Measurements from ENCODE around the gene TMOD2.

Gene TMOD2

GRCh38 chr15:51727141-51727897 lies 24.1 kb upstream of the TMOD2 start:
- no peak for TF ChIP-seq CTCF (IDR thresholded peaks at IDR 0.05; ENCODE audit: low read depth, low read length)
- Histone ChIP-seq H3K4me3 (ENCODE audit: low read depth, low read length) (no peak overlapping the region), H3K27ac (no peak overlapping the region), H3K27me3 (ENCODE audit: insufficient read depth, low read depth, severe bottlenecking) (no peaks in the 10 kb centered on the region), H3K36me3 (no peaks in the 10 kb centered on the region; the same call in 1 of the 2 replicates), H3K9me3 (ENCODE audit: severe bottlenecking) (no peaks in the 10 kb centered on the region)
- DNase-seq = no peak

GRCh38 chr15:51731549-51732267 lies 19.7 kb upstream of the TMOD2 start:
- H3K27me3 ChIP-seq (ENCODE audit: insufficient read depth, low read depth, severe bottlenecking) = no peaks in the 10 kb centered on the region
- no peaks in the 10 kb centered on the region for H3K9me3 ChIP-seq (ENCODE audit: severe bottlenecking)
- DNase-seq = no peak
- H3K4me3 ChIP-seq (ENCODE audit: low read depth, low read length) = no peak overlapping the region
- no peak overlapping the region for H3K27ac ChIP-seq
- TF ChIP-seq CTCF (IDR thresholded peaks at IDR 0.05; ENCODE audit: low read depth, low read length) = no peak
- no peaks in the 10 kb centered on the region for H3K36me3 ChIP-seq

- no peak for DNase-seq
- no peak overlapping the region for H3K4me3 ChIP-seq (ENCODE audit: low read depth, low read length)
- no peaks in the 10 kb centered on the region for H3K36me3 ChIP-seq
- no peak overlapping the region for H3K27ac ChIP-seq
- no peaks in the 10 kb centered on the region for H3K27me3 ChIP-seq (ENCODE audit: insufficient read depth, low read depth, severe bottlenecking)
- no peak for TF ChIP-seq CTCF (IDR thresholded peaks at IDR 0.05; ENCODE audit: low read depth, low read length)
- no peaks in the 10 kb centered on the region for H3K9me3 ChIP-seq (ENCODE audit: severe bottlenecking)
Measured at GRCh38 chr15:51732646-51733045, 18.8 kb upstream of the TMOD2 start.

- Histone ChIP-seq H3K4me3 (ENCODE audit: low read depth, low read length) (no peak overlapping the region), H3K27me3 (ENCODE audit: insufficient read depth, low read depth, severe bottlenecking) (no peaks in the 10 kb centered on the region), H3K9me3 (ENCODE audit: severe bottlenecking) (no peaks in the 10 kb centered on the region), H3K27ac (no peak overlapping the region), H3K36me3 (no peaks in the 10 kb centered on the region)
- TF ChIP-seq CTCF (IDR thresholded peaks at IDR 0.05; ENCODE audit: low read depth, low read length) = 0 out of 2 replicates have a peak, but pooled peaks have one; percentile 17
- no peak for DNase-seq
Measured at GRCh38 chr15:51735228-51736010, 16.0 kb upstream of the TMOD2 start.

GRCh38 chr15:51736069-51736468 lies 15.3 kb upstream of the TMOD2 start:
- no peak for DNase-seq
- no peaks in the 10 kb centered on the region for H3K9me3 ChIP-seq (ENCODE audit: severe bottlenecking)
- H3K27ac ChIP-seq = no peak overlapping the region
- no peak for TF ChIP-seq CTCF (IDR thresholded peaks at IDR 0.05; ENCODE audit: low read depth, low read length)
- no peak overlapping the region for H3K4me3 ChIP-seq (ENCODE audit: low read depth, low read length)
- H3K27me3 ChIP-seq (ENCODE audit: insufficient read depth, low read depth, severe bottlenecking) = no peaks in the 10 kb centered on the region
- no peaks in the 10 kb centered on the region for H3K36me3 ChIP-seq

Data from WERI-Rb-1 (cell line).